ENCODE measurements around the gene ATXN7L1.
A peak's percentile ranks its signal among the peaks of the same experiment; 100 is the strongest.

Gene ATXN7L1

GRCh38 chr7:105830405-105831301, 45.7 kb downstream of the ATXN7L1 start (continued):
- TF ChIP-seq ZBTB10 (tag by site-specific recombination; IDR thresholded peaks at IDR 0.05) (no peak), ZNF366 (tag by site-specific recombination; conservative IDR thresholded peaks at IDR 0.05) (peak; percentile 74), ZNF555 (tag by site-specific recombination; conservative IDR thresholded peaks at IDR 0.05) (no peak), ZNF571 (tag by site-specific recombination; IDR thresholded peaks at IDR 0.05) (no peak), MYNN (tag by site-specific recombination; IDR thresholded peaks at IDR 0.05; ENCODE audit: borderline replicate concordance) (0 out of 2 replicates have a peak, but pooled peaks have one; percentile 20), ZSCAN16 (tag by site-specific recombination; IDR thresholded peaks at IDR 0.05) (no peak), ZSCAN5A (tag by site-specific recombination; IDR thresholded peaks at IDR 0.05) (no peak), RBAK (tag by site-specific recombination; IDR thresholded peaks at IDR 0.05) (no peak), ZNF138 (tag by site-specific recombination; IDR thresholded peaks at IDR 0.05; ENCODE audit: borderline replicate concordance) (no peak), GLIS2 (tag by site-specific recombination; IDR thresholded peaks at IDR 0.05) (no peak), ZNF121 (tag by site-specific recombination; IDR thresholded peaks at IDR 0.05) (no peak), PRDM2 (tag by site-specific recombination; IDR thresholded peaks at IDR 0.05; ENCODE audit: borderline replicate concordance) (no peak), ZNF692 (tag by site-specific recombination; IDR thresholded peaks at IDR 0.05) (0 out of 2 replicates have a peak, but pooled peaks have one; percentile 38), ZFP37 (tag by site-specific recombination; IDR thresholded peaks at IDR 0.05) (peak; percentile 60; the same call in 1 of the 2 replicates), ZNF266 (tag by site-specific recombination; IDR thresholded peaks at IDR 0.05; ENCODE audit: low read depth) (no peak), ZNF830 (tag by site-specific recombination; IDR thresholded peaks at IDR 0.05; ENCODE audit: low read depth) (no peak), ZSCAN18 (tag by site-specific recombination; IDR thresholded peaks at IDR 0.05) (no peak), ZNF530 (tag by site-specific recombination; IDR thresholded peaks at IDR 0.05; ENCODE audit: low read depth) (no peak), ZNF501 (tag by site-specific recombination; IDR thresholded peaks at IDR 0.05) (no peak), ZNF596 (tag by site-specific recombination; IDR thresholded peaks at IDR 0.05) (no peak), ZNF521 (tag by site-specific recombination; IDR thresholded peaks at IDR 0.05) (no peak), GFI1B (tag by site-specific recombination; IDR thresholded peaks at IDR 0.05) (0 out of 2 replicates have a peak, but pooled peaks have one; percentile 31), ZNF10 (tag by site-specific recombination; IDR thresholded peaks at IDR 0.05) (no peak), ZNF174 (tag by site-specific recombination; IDR thresholded peaks at IDR 0.05) (no peak)

Data from HEK293 (cell line).